Loucy (cell line): Measurements from ENCODE around the gene ZNHIT1.

Experiments
- CTCF ChIP-seq: fragments of 200-600 bp; sonication (generic); conservative IDR thresholded peaks from 2 replicates; pipeline ENCODE4 v1.5.1; 2014; ENCODE audit warnings: mild to moderate bottlenecking, antibody characterized with exemption, low read length
- EZH2phosphoT487 ChIP-seq: fragments of 200-600 bp; IDR thresholded peaks from 2 replicates; pipeline ENCODE4 v1.6.1; 2018; ENCODE audit warnings: antibody characterized with exemption, mild to moderate bottlenecking, moderate library complexity, borderline replicate concordance

DNA sequence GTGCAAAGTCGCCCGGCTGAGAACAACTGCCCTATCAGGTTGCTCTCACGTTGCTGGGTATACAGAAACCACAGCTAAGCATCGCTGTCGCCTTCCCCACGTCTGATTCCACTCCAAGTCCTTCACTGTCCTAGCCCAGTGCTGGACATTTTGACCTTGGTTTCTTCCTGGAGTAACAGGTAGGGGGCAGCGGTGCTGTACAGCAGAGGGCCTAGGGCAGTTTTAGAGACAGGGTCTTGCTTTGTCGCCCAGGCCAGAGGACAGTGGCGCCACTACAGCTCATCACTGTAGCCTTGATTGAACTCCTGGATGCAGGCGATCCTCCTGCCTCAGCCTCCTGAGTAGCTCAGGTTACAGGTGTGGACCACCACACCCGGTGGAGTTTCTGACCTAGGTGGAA is 17.1 kb downstream of the ZNHIT1 start:
- TF ChIP-seq CTCF: peak; percentile 64
- TF ChIP-seq EZH2phosphoT487: no peak
